Hematopoietic multipotent progenitor cell treated with erythropoietin and hydrocortisone succinate and interleukin-3 and kit ligand, for 15 days (in vitro differentiated cells): Measurements from ENCODE around the gene ABCC1.
"Not testable (repeated sequence)": the region's sequence is repeated elsewhere in the genome, so short reads cannot be mapped to it uniquely, and the experiment has no call there.

Experiments used
- DNase-seq: peaks from one replicate; pipeline ENCODE4 v3.0.0-alpha.2; 2015; ENCODE audit warnings: low spot score

ABCC1 gene

DNA sequence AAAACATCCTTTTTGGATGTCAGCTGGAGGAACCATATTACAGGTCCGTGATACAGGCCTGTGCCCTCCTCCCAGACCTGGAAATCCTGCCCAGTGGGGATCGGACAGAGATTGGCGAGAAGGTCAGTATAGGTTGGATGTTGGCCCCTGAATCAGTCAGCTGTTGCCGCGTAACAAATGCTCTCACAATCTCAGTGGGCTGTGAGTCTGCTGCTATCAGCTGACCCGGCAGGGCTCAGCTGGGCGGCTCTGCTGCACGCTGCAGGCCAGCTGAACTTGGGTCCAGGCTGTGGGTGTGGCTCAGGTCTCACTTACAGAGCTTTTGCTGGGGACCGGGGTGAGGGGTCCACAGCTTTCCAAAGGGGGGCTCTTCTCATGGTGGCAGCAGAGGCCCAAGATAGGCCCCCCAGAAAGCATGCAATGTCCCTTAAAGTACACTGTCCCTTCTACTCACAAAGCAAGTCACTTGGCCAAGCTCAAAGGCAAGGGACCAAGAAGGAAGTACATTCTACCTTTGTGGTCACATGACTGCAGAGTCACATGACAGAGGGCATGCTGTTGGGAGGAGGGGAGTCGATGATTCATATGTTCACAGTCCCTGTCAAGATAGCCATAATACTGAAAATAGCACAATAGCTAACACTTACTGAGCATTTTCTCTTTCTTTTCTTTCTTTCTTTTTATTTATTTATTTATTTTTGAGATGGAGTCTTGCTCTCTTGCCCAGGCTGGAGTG lies 134.2 kb downstream of the ABCC1 start:
- DNase-seq: peak; percentile 11

DNA sequence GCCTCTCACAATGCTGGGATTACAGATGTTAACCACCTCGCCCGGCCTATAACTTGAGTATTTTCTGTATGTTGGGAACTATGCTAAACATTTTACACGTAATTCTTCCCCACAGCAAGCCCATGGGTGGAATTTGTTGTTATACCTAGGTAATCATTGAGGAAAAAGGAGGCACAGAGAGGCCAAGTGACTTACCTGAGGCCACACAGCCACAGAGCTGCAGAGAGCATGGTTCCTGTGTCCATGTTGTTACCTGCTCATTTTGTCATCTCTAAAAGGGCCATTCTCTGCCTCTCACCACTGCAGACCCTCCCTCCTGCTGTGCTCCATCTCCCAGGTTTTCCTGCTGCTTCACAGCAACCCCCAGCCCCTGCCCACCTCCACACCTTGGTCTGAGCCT lies 135.5 kb downstream of the ABCC1 start:
- no peak for DNase-seq

DNA sequence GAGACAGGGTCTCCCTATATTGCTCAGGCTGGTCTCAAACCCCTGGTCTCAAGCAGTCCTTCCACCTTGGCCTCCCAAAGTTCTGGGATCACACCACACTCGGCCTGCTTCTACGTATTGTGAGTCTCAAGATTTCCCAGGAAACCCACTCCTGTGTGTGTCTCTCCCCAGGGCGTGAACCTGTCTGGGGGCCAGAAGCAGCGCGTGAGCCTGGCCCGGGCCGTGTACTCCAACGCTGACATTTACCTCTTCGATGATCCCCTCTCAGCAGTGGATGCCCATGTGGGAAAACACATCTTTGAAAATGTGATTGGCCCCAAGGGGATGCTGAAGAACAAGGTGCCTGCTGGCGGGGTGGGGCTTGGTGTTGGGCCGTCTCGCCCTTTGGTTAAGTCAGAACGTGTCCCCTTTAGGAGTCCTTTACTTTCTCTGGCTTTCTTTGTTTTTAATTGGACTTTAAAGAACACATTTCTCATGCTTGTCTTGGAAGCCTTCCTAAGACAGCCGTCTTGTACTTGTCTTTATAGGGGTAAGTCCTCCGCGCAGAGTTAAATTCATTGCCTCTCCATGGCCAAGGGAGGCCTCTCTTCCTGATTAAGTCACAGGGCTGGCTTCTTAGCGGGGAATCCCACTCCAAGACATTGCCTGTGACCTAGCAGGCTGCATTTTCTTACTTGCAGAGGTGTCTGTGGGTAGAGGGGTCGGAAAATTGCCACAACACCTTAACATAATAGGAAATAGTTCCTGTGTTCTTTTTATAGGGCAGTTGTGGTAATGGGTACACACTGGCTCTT lies 137.4 kb downstream of the ABCC1 start:
- no peak for DNase-seq

DNA sequence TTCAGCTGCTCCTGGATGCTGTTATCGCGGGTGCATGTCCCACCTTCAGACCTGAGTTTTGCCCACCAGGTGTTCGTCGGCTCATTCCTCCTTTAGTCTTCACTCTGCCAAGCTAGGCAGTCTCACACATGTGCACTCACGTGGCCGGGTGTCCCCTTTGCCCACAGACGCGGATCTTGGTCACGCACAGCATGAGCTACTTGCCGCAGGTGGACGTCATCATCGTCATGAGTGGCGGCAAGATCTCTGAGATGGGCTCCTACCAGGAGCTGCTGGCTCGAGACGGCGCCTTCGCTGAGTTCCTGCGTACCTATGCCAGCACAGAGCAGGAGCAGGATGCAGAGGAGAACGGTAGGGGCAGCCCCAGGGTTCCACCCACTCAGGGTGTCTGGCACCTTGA lies 140.8 kb downstream of the ABCC1 start:
- no peak for DNase-seq

DNA sequence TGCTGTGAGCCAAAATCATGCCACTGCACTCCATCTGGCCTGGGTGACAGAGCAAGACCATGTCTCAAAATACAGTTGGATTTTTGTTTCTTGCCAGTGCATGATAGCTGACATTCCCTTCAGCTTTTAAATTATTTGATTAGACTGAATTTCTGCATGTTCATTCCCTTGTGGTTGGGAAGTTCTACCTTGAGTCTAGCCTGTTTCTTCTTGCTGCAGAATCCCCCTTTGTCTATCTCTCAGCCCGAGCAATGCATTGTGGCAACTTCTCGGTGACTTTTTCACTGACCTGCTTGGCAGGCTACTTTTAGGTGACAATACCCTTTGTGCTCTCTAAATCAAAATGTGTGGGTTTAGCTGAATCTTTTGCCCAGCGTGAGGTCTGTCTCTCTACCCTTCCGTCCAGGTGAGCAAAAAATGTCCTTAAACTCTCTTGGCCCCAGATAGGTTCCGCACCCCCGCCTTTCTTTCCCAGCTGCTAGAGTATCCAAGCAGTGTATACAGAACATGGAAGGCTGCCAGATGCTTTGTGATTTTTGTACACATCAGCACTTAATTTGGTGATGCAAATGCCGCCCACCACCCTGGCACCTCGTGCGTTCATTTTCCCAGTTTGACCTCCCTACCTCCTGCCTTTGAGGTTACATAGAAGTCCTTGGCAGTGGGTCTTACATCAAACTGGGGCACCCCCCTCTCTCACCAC lies 143.7 kb downstream of the ABCC1 start:
- DNase-seq: no peak

DNA sequence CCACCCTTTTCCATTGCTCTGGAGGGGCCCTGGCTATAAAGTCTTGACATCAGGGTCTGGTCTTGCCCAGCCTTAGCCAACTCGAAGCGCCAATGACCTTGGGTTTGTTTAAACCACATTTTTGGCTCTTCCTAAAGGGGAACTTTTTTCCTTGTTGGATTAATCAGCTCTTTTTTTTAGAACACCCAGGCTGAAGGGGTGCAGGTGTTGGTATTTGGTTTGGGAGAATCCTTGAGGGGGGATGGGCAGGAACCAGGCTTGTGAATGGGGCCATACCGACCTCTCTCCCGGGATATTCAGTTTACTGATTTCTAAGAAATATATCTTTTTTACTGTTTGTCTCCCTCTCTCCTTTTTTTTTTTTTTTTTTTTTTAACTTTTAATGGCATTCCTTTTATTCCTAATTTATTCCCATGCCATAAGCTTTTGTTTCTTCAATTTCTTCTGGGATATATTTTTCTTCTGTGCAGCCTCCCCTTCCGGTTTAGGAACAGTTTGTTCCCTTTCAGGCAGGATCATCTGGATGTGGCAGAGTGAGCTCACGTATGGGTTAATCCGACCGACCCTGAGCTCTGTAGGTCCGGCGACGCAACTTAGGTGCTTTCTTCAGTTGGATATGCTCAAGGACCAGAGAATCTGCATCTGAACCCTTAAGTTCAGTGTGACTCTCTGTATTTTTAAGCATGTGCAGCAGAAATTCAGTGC lies 144.4 kb downstream of the ABCC1 start:
- DNase-seq: no peak

DNA sequence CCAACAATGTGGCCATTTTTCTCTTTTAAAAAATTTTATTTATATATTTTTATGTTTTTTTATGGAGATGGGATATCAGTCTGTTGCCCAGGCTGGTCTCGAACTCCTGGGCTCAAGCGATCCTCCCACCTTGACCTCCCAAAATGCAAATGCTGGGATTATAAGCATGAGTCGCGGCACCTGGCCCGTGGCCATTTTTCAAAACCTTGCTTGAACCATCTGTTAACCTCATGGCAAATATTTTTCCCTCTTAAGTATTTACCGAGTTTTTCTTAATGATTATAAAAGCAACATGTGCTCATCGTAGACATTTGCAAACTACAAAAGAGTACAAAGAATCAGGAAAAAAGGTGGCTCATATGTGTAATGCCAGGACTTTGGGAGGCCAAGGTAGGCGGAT lies 146.2 kb downstream of the ABCC1 start:
- no peak for DNase-seq

DNA sequence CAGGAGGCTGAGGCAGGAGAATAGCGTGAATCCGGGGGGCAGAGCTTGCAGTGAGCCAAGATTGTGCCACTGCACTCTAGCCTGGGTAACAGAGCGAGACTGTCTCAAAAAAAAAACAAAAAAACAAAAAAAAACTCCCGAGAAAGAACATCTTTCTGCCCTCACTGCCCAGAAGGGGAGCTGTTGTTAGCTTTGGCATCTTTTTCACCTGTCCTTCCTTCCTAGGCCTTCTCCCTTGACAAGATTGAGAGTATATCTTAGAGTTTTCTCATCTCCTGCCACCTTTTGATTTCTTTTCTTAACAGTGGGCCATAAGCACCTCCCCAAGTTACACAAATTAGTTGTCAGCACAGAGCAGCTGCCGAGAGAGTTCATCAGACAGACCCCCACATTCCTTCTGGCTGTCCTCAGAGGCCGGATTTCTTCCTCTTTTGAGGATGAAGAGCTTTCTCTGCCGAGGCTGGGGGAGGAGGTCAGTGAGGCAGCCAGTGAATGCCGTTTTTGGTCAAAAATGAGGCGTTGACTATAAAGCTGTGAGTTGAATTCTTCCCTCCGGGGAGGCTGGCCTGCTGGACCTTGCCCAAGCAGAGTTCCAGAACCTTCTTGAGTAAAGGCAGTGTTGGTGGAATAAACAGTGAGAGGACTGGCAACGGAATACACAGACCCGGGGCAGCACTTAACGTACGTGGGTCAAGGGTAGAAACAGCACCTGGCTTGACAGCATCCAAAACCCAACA lies 146.9 kb downstream of the ABCC1 start:
- DNase-seq: no peak

DNA sequence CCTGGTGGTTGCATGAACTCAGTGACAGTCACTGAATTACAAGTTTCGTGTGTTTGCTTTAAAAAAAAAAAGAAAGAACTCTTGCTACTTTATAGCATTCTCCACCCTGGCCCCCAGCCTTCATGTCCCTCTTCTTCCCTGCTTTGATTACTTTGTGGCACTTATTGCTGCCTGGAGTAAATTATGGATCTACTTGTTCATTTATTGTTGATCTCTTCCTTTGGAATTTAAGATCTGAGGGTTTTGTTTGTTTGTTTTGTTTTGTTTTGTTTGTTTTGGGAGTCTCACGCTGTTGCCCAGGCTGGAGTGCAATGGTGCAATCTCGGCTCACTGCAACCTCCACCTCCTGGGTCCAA lies 147.4 kb downstream of the ABCC1 start:
- DNase-seq: no peak

DNA sequence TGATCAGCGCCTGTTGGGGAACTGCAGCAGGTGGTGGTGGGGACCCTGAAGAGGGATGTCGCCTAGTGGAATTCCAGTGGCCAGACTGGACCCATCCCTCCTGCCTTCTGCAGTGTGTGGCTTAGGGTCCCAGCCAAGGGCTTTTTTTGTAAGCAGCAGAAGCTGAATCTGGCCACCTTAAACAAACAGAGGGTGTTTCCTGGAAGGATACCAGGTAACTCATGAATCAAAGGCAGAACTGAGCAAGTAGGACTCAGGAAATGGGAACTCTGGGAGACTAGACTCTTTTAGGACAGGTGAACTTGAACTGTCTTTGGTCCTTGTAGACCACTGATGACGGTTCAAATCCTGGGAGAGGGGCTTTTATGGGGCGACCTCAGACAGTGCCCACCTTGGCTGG lies 149.9 kb downstream of the ABCC1 start:
- no peak for DNase-seq

DNA sequence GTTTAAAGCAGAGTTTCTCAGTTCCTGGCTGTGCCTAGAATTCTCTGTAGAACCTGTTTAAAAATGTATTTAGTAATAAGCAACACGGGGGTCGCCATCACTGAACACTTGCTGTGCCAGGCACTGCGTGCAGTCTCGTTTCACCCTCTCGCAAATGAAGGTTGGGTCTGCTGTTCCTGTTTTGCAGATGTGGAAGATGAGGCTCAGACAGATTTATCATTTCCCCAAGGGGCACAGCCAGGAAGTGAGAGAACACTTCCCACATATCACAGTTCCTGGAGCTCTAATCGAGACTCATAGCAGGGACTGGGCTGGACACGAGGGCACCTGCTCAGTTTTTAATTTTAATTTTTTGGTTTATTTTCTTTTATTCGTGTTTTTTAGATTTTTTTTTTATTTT lies 151.2 kb downstream of the ABCC1 start:
- no peak for DNase-seq

DNA sequence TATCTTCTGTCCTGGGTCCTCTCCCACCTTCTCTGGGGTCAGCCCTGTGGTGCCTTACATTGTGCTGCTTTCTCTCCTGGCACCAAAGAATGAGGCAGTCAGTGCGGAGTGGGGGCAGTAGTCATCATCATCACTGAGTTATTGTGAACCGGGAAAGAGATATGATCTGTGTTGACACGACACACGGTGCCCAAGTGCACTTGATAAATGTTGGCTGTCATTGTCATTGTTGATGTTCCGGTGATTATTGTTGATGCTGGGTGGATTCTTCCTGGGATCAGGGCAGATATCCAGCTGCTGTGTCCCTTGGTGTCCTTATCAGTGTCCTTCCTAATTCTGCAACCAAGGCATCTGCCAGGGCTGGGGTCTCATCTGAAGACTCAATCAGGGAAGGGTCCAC lies 152.2 kb downstream of the ABCC1 start:
- DNase-seq: no peak

DNA sequence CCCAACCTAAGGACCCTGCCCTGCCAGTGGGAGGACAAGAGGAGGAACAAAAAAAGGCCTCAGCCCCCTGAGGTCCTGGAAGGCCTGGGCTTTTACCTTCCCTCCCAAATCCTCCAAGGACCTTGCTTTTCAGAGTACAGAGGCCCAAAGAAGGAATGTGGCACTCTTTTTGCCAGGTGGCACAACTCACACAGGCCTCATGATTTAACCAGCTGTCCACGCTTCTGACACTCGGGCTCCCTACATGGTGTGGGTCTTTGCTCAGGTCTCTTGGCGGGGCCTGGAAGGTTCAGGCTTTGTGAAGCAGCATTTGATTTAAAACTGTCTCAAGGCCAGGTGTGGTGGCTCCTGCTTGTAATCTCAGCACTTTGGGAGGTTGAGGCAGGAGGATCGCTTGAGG lies 153.3 kb downstream of the ABCC1 start:
- DNase-seq: no peak

DNA sequence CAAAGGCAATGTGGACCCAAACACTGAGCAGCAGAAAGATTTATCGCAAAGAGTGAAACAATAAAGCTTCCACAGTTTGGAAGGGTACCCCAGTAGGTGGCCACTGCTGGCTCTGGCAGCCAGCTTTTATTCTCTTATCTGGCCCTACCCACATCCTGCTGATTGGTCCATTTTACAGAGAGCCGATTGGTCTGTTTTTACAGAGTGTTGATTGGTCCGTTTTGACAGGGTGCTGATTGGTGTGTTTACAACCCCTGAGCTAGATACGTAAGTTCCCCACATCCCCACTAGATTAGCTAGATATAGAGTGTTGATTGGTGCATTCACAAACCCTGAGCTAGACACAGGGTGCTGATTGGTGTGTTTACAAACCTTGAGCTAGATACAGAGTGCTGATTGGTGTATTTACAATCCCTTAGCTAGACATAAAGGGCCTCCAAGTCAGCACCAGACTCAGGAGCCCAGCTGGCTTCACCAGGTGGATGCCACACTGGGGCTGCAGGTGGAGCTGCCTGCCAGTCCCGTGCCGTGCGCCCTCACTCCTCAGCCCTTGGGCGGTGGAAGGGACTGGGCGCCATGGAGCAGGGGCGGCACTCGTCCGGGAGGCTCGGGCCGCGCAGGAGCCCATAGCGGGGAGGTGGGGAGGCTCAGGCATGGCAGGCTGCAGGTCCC lies 154.9 kb downstream of the ABCC1 start:
- not testable (repeated sequence) for DNase-seq

DNA sequence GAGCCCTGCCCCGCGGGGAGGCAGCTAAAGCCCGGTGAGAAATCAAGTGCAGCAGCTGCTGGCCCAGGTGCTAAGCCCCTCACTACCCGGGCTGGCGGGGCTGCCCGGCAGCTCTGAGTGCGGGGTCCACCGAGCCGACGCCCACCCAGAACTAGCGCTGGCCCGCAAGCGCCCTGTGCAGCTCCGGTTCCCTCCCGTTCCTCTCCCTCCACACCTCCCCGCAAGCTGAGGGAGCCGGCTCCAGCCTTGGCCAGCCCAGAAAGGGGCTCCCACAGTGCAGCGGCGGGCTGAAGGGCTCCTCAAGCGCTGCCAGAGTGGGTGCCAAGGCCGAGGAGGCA lies 155.4 kb downstream of the ABCC1 start:
- not testable (repeated sequence) for DNase-seq

DNA sequence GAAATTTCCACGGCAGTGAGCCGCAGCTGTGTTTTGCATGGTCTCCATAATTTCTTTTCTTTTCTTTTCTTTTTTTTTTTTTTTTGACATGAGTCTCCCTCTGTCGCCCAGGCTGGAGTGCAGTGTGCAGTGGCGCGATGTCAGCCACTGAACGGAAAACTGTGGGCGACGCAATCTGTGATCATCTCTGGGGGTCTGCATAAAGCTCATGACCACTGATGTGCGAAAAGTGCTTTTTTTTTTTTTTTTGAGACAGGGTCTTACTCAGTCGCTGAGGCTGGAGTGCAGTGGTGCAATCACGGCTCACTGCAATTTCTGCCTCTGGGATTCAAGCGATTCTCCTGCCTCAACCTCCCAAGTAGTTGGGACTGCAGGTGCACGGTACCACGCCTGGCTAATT lies 156.2 kb downstream of the ABCC1 start:
- DNase-seq: no peak

DNA sequence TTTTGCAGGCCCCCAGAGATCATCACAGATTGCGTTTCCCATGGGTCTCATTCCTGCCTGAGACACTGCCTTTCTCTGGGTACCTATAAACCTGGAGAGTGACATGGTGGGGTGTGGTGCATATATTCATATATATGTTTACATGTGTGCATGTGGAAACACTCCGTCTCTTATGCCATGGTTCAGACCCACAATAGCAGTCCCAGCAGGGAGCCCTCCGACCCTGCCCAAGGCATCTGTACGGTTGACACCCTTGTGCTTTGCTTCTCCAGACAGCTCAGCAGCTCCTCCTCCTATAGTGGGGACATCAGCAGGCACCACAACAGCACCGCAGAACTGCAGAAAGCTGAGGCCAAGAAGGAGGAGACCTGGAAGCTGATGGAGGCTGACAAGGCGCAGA lies 157.1 kb downstream of the ABCC1 start:
- DNase-seq: no peak

DNA sequence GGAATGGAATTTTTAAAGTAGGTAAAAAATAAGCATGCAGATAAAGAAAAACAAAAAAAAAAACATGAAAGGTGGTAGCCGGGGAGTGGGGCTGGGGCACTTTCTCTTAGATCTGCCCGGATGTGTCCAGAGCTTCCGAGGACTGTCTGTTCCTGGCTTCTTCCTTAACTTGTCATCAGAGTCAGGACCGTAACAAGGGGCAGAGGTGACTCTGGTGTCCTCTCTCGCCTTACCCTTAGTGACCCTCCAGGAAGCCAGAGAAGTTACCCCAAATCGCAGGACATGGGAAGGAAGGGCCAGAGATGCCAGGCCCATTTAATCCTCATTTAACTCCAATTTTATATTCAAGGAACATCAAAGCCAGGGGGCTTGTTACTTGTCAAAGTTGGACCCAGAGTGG lies 158.4 kb downstream of the ABCC1 start:
- DNase-seq: no peak

DNA sequence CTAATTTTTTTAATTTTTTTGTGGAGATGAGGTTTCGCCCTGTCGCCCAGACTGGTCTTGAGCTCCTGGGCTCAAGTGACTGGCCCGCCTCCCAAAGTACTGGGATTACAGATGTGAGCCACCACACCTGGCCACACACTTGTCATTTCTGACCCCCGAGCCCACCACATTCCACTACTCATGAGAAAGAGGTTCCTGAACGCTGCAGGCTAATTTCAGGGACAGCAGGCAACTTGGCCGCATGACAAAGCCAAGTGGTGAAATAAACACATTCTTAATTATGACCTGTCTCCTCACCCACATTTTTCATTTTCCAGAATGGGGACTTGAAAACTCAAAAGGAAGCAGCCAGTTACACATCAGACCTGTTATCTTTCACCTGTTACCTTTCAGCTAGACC lies 159.3 kb downstream of the ABCC1 start:
- DNase-seq: no peak

DNA sequence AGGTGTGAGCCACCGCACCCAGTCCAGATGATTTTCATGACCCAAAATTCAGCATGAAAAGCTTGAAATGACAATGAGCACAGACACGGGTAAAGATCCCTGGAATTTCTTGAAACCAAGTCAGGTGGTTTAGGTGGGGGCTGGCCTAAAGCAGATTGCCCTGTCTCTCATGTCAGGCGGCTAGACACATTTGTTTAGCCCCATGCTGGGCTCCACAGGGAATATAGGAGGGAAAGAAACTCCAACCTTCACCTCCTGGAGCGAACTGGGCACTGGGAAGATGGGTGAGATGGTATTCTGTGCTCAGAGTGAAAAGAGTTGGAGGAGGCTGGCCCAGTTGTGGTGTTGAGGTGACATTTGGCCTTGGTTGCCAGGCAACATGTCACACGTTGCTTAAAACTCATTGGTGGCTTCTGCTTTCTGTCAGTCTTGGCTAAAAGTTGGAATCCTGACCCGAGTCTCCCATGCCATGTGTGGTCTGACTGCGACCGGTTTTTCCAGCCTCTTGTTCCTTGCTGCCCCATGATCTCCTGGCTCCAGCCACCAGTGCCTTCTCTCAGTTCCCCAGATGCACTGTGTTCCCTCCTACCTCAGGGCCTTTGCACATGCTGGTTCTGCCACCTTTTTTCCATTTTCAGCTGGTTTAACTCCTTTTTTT lies 160.2 kb downstream of the ABCC1 start:
- DNase-seq: no peak

DNA sequence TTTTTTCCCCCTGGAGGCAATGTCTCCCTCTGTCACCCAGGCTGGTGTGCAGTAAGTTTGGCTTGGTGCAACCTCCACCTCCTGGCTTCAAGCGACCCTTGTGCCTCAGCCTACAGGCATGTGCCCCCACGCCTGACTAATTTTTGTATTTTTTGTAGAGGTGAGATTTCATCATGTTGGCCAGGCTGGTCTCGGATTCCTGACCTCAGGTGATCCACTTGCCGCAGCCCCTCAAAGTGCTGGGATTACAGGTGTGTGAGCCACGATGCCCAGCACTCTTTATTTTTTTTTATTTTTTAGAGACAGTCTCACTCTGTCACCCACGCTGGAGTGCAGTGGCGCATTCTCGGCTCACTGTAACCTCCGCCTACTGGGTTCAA lies 160.7 kb downstream of the ABCC1 start:
- DNase-seq: no peak
